ENCODE data around the gene HOTAIR.

HOTAIR gene

GRCh38 chr12:53996240-53997203 lies 21.8 kb upstream of the HOTAIR start:
- TF ChIP-seq CTCF (IDR thresholded peaks at IDR 0.05; ENCODE audit: extremely low read depth, missing control alignments), result no peak
- DNase-seq (ENCODE audit: low spot score), result no peak

GRCh38 chr12:53995378-53996239 lies 20.9 kb upstream of the HOTAIR start:
- no peak for TF ChIP-seq CTCF (IDR thresholded peaks at IDR 0.05; ENCODE audit: extremely low read depth, missing control alignments)
- DNase-seq (ENCODE audit: low spot score), result no peak

- no peak for TF ChIP-seq CTCF (IDR thresholded peaks at IDR 0.05; ENCODE audit: extremely low read depth, missing control alignments)
- DNase-seq (ENCODE audit: low spot score), result no peak
Measured at GRCh38 chr12:53995002-53995377, 20.2 kb upstream of the HOTAIR start.

GRCh38 chr12:53994264-53995001 lies 19.7 kb upstream of the HOTAIR start:
- DNase-seq (ENCODE audit: low spot score), result no peak
- TF ChIP-seq CTCF (IDR thresholded peaks at IDR 0.05; ENCODE audit: extremely low read depth, missing control alignments), result no peak

GRCh38 chr12:53994009-53994263 lies 19.2 kb upstream of the HOTAIR start:
- TF ChIP-seq CTCF (IDR thresholded peaks at IDR 0.05; ENCODE audit: extremely low read depth, missing control alignments), result no peak
- no peak for DNase-seq (ENCODE audit: low spot score)

- no peak for DNase-seq (ENCODE audit: low spot score)
- no peak for TF ChIP-seq CTCF (IDR thresholded peaks at IDR 0.05; ENCODE audit: extremely low read depth, missing control alignments)
Measured at GRCh38 chr12:53993162-53994008, 18.6 kb upstream of the HOTAIR start.
